SK-N-SH treated with all-trans-retinoic acid at 6 μM for 48 hours (cell line): ENCODE results near the gene KIAA1217.

ENCODE experiments used
- ATAC-seq: fragments of 200-7000 bp; cut with Tn5 transposase; 3 replicates; pipeline ENCODE4 v1.9.1; 2020; ENCODE audit warnings: mild to moderate bottlenecking, moderate library complexity
- ARNTL ChIP-seq: fragments of 450-650 bp; formaldehyde crosslinking; IDR thresholded peaks from 2 replicates; pipeline ENCODE4 v1.5.0; 2020; ENCODE audit warnings: low read depth, mild to moderate bottlenecking, moderate library complexity, borderline replicate concordance
- CREB5 ChIP-seq: fragments of 250-450 bp; sonication (Bioruptor Pico); IDR thresholded peaks from 2 replicates; pipeline ENCODE4 v1.5.1; 2020; ENCODE audit warnings: low read depth, mild to moderate bottlenecking, moderate library complexity
- CSDC2 ChIP-seq: fragments of 250-450 bp; sonication (Bioruptor Pico); IDR thresholded peaks from 2 replicates; pipeline ENCODE4 v1.5.0; 2020; ENCODE audit warnings: mild to moderate bottlenecking, moderate library complexity
- CSRNP3 ChIP-seq: fragments of 250-450 bp; sonication (Bioruptor Pico); IDR thresholded peaks from 2 replicates; pipeline ENCODE4 v1.5.1; 2021; ENCODE audit warnings: mild to moderate bottlenecking, moderate library complexity
- ESRRG ChIP-seq: fragments of 250-450 bp; sonication (Bioruptor Pico); IDR thresholded peaks from 2 replicates; pipeline ENCODE4 v1.6.1; 2021; ENCODE audit warnings: mild to moderate bottlenecking
- ISL1 ChIP-seq: fragments of 250-450 bp; sonication (Bioruptor Pico); IDR thresholded peaks from 2 replicates; pipeline ENCODE4 v2.1.2; 2022; ENCODE audit warnings: mild to moderate bottlenecking, moderate library complexity
- OSR1 ChIP-seq: fragments of 250-450 bp; sonication (Bioruptor Pico); IDR thresholded peaks from 2 replicates; pipeline ENCODE4 v1.8.0; 2022; ENCODE audit warnings: moderate library complexity, mild to moderate bottlenecking, inconsistent platforms
- PATZ1 ChIP-seq: fragments of 250-450 bp; sonication (Bioruptor Pico); IDR thresholded peaks from 2 replicates; pipeline ENCODE4 v1.8.0; 2020; ENCODE audit warnings: mild to moderate bottlenecking, moderate library complexity, borderline replicate concordance
- POU6F1 ChIP-seq: fragments of 250-450 bp; sonication (Bioruptor Pico); IDR thresholded peaks from 2 replicates; pipeline ENCODE4 v1.8.0; 2021; ENCODE audit warnings: low read depth, mild to moderate bottlenecking, moderate library complexity, borderline replicate concordance
- PPARA ChIP-seq: fragments of 250-450 bp; sonication (Bioruptor Pico); IDR thresholded peaks from 2 replicates; pipeline ENCODE4 v1.5.0; 2020; ENCODE audit warnings: mild to moderate bottlenecking, borderline replicate concordance
- RARB ChIP-seq: fragments of 250-450 bp; sonication (Bioruptor Pico); IDR thresholded peaks from 2 replicates; pipeline ENCODE4 v1.8.0; 2021; ENCODE audit warnings: mild to moderate bottlenecking, moderate library complexity
- SNAI2 ChIP-seq: fragments of 250-450 bp; sonication (Bioruptor Pico); IDR thresholded peaks from 2 replicates; pipeline ENCODE4 v1.5.0; 2020; ENCODE audit warnings: mild to moderate bottlenecking, moderate library complexity
- TCF4 ChIP-seq: fragments of 250-450 bp; sonication (Bioruptor Pico); IDR thresholded peaks from 2 replicates; pipeline ENCODE4 v1.8.0; 2021; ENCODE audit warnings: mild to moderate bottlenecking, moderate library complexity, borderline replicate concordance
- TOX ChIP-seq: fragments of 250-450 bp; sonication (Bioruptor Pico); IDR thresholded peaks from 2 replicates; pipeline ENCODE4 v1.8.0; 2021; ENCODE audit warnings: mild to moderate bottlenecking, moderate library complexity, borderline replicate concordance
- TSHZ2 ChIP-seq: fragments of 250-450 bp; sonication (Bioruptor Pico); IDR thresholded peaks from 2 replicates; pipeline ENCODE4 v1.5.0; 2020; ENCODE audit warnings: mild to moderate bottlenecking, moderate library complexity
- ZC3H10 ChIP-seq: fragments of 250-450 bp; sonication (Bioruptor Pico); IDR thresholded peaks from 2 replicates; pipeline ENCODE4 v1.5.1; 2021; ENCODE audit warnings: mild to moderate bottlenecking, moderate library complexity
- ZFP3 ChIP-seq: fragments of 250-450 bp; sonication (Bioruptor Pico); IDR thresholded peaks from 2 replicates; pipeline ENCODE4 v1.5.0; 2020; ENCODE audit warnings: mild to moderate bottlenecking, moderate library complexity
- ZFP30 ChIP-seq: fragments of 450-650 bp; formaldehyde crosslinking; IDR thresholded peaks from 2 replicates; pipeline ENCODE4 v1.5.0; 2022; ENCODE audit warnings: mild to moderate bottlenecking, moderate library complexity
- ZNF565 ChIP-seq: fragments of 450-650 bp; formaldehyde crosslinking; conservative IDR thresholded peaks from 2 replicates; pipeline ENCODE4 v1.5.0; 2020; ENCODE audit warnings: low read depth, mild to moderate bottlenecking, moderate library complexity
- ZNF70 ChIP-seq: fragments of 450-650 bp; formaldehyde crosslinking; IDR thresholded peaks from 2 replicates; pipeline ENCODE4 v1.5.0; 2020; ENCODE audit warnings: mild to moderate bottlenecking, moderate library complexity

KIAA1217 gene

GRCh38 chr10:24358022-24358421, 149.1 kb downstream of the KIAA1217 start (continued):
- TF ChIP-seq CREB5 (no peak), ARNTL (CRISPR knock-in tag) (no peak), CSDC2 (CRISPR knock-in tag) (no peak), ZC3H10 (no peak), SNAI2 (CRISPR knock-in tag) (no peak)
- TF ChIP-seq, all 23 proteins: peak for 0

GRCh38 chr10:24360282-24361127, 151.6 kb downstream of the KIAA1217 start:
- peak; percentile 96 for ATAC-seq
- TF ChIP-seq TCF4 (no peak), ZNF70 (CRISPR knock-in tag) (no peak), ZFP30 (CRISPR knock-in tag) (no peak), RARB (no peak), ISL1 (CRISPR knock-in tag) (no peak), TSHZ2 (no peak), ZC3H10 (no peak), CREB5 (no peak), ZFP3 (CRISPR knock-in tag) (no peak), PPARA (no peak), PATZ1 (CRISPR knock-in tag) (no peak), OSR1 (CRISPR knock-in tag) (no peak), TOX (CRISPR knock-in tag) (no peak), POU6F1 (CRISPR knock-in tag) (no peak), CSRNP3 (CRISPR knock-in tag) (no peak), ZNF565 (CRISPR knock-in tag) (no peak), CSDC2 (CRISPR knock-in tag) (no peak), ESRRG (CRISPR knock-in tag) (no peak), ARNTL (CRISPR knock-in tag) (no peak)
- TF ChIP-seq, all 23 proteins: peak for 0
